GM18508 (cell line): Measurements from ENCODE around the gene ZCRB1.
"Not testable (repeated sequence)": the region's sequence is repeated elsewhere in the genome, so short reads cannot be mapped to it uniquely, and the experiment has no call there.

Experiments used
- ATAC-seq: cut with Tn5 transposase; IDR thresholded peaks from one replicate; pipeline ENCODE4 v1.9.1; 2021; ENCODE audit warnings: moderate number of reproducible peaks; ENCODE audit not compliant: insufficient read depth, unreplicated experiment

The ZCRB1 gene, protein sequence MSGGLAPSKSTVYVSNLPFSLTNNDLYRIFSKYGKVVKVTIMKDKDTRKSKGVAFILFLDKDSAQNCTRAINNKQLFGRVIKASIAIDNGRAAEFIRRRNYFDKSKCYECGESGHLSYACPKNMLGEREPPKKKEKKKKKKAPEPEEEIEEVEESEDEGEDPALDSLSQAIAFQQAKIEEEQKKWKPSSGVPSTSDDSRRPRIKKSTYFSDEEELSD

DNA sequence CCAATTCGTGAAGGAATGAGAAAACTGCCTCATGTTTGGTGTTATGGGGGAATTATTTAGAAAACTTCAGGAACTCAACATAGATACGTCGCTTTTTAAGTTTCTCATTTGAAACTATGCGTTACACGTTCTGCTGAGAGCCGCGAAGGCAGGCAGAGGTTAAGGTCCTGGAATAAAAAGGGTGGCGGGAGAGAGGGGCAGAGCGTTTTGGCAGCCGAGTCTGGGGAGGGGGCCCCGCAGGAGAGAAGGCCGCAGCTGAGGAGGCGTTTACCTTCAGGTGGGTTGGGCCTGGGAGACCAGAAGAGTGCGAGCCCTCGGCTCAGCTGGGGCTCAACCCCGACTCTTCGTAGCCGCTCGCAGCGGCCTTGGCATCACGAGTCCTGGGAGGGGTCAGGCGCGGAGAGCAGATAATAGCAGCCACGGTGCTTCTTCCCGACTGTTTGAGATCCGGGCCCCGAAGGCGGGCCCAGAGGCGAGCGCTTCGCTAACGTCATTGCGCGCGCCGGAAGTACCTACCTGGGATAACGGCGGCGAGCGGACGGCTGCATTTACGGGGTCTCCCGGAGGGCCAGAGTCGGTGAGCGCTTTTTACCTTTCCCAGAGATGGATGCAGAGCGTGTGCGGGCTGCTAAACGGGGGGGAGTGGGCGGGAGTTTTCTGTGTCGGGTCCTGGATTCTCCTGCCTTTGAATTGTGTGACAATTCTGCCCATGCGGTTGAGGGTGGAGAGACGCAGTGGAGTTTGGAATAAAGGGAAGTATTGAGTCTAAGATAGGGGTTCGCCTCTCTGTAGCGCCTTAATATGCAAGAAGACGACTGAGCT, at the start of gene ZCRB1, which contains the start of gene PPHLN1:
Gene ZCRB1, minus strand, starts transcription at position 442 of the 822 bp plus-strand sequence. CDS start 1,992 bp downstream, outside the sequence.
Gene PPHLN1, plus strand, starts transcription at position 515 of the 822 bp plus-strand sequence. CDS start 9,736 bp downstream, outside the sequence.
- peak; percentile 83 for ATAC-seq

DNA sequence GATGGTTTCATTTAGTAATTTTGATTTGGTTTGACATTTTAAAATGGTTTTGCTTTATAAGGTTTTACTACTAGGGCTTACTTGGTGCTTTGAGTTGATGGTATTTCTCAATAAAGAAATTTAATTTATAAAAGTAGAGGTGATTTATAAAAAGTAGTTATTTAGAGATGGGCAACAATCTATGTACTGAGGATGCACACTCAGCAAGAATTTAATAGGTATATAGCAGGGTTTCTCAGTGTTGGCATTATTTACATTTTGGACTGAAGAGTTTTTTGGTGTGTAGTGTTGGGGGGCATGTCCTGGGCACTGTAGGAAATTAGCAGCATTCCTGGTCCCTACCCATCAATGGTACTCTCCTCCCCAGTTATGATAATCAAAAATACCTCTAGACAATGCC, 47.8 kb upstream of the ZCRB1 start:
- ATAC-seq = no peak

DNA sequence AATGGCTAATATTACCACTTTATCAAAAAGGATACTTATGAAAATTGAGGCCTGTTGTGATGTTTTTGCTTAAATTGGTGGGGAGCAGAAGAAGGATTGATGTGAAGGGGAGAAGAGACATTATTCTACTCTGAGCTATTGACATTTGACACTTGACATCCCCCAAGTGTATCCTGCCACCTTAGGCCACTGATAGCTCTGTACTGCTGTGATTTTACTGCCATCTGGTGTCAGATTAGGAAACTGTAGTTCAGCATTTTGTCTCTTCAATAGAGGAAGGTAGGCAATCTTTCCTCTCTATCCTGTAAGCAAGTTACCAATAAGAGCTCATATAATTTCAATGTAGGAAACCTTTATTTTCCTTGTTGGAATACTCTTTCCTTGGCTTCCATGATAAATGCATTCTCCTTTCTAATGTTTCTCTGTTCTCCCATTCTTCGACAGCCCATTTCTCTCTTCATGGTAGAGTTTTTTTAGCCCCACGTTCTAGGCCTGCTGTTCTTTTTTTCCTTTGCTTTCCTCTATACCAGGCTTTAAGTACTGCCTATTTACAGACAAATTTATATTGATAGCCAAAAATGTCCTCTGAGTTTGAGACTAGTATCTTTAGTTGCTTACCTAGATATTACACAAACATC, 46.4 kb upstream of the ZCRB1 start:
- ATAC-seq = peak; percentile 89

DNA sequence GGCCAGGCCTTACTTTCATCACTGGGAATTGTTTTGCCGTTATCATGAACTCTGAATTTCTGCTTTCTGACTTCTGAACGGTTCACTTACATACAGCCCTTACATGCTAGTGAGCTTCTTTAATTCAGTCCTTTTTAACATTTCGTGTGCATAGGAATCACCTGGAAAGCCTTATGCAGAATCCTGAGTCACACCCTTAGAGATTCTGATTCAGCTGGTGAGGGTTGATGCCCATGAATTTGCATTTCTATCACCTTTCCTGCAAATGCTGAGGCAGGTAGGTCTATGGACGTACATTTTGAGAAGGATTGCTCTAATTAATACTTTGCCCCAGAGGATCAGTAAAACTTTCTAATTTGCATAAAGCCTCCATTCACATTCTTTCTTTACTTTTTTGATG, 44.1 kb upstream of the ZCRB1 start:
- ATAC-seq = no peak

DNA sequence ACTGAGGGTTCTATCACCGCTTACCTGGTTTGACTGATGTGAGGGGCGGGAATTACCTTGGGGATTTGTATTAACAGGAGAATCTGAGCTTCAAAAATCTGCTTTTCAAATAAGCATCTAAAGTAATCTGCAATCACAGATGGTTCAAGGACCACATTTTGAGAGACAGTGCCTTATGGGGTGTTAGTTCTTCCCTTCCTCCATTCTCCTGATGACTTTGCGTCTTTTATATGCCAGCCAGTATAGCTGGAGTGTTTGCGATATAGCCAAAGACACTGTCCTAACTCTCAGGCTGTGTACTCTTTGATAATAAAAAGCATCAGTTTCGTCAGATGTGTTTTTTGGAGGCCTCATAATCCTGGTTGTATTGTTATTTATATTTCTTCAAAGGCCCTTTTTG, 39.6 kb upstream of the ZCRB1 start:
- no peak for ATAC-seq

DNA sequence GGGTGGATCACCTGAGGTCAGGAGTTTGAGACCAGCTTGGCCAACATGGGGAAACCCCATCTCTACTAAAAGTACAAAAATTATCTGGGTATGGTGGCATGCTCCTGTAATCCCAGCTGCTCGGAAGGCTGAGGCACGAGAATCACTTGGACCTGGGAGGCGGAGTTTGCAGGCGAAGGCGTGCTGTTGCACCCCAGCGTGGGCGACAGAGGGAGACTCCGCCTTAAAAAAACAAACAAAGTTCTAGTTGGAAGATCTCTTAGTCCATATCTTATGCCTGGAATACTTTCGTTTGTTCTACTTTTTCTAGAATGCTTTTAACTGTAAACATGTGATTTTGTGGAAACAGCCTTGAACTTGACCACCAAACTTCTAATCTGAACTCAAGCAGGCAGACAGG, 38.8 kb upstream of the ZCRB1 start:
- no peak for ATAC-seq

DNA sequence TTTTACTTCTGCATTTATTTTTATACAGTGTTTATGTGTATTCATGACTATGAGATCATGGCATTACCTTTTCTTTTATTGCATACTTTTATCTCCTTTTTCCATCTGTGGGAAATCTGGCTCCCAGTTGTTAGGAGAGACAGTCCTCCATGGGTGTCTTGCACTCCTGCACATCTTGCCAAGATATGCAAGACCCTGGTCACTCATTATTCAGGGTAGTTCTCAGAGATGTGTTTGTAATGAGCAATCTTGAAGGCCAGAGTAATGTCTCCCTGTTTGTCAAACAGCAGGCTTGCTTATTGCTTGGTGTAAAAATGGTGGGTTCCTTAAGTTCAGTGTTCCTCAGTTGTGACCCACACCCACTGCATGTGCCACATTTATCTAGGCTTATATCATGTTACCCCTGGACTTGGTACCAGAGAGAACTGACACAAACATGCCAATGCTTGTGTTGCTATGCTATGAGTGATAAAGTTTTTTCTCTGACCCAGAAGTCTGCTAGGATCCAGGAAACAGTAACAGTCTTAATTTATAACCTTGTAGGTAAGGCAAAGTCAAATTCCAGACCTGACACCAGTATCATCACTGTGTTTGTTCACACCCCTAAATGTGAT, 36.9 kb upstream of the ZCRB1 start:
- ATAC-seq = no peak

DNA sequence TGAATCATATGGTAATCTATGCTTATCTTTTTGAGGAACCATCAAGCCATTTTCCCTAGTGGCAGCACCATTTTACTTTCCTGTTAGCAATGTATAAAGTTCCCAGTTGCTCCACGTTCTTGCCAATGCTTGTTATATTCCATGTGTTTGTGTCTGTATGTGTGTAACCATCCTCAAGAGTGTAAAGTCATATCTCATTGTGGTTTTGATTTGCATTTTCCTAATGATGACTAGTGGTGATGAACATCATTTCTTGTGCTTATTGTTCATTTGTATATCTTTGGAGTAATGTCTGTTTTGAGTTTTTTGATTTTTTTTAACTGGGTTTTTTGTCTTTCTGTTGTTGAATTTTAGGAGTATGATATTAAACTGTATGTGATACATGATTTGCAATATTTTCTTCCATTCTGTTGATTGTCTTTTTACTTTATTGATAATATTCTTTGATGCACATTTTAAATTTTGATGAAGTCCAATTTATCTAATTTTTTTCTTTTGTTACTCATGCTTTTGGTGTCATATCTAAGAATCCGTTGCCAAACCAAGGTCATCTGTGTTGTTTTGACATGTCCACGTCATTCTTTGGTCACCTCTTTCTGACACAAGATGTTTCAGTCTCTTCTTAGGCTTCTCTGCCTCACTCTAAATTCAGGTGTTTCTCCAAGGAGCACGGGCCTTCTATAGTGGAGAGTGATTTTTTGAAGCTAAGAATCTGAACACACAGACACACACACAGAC, 36.2 kb upstream of the ZCRB1 start:
- no peak for ATAC-seq

DNA sequence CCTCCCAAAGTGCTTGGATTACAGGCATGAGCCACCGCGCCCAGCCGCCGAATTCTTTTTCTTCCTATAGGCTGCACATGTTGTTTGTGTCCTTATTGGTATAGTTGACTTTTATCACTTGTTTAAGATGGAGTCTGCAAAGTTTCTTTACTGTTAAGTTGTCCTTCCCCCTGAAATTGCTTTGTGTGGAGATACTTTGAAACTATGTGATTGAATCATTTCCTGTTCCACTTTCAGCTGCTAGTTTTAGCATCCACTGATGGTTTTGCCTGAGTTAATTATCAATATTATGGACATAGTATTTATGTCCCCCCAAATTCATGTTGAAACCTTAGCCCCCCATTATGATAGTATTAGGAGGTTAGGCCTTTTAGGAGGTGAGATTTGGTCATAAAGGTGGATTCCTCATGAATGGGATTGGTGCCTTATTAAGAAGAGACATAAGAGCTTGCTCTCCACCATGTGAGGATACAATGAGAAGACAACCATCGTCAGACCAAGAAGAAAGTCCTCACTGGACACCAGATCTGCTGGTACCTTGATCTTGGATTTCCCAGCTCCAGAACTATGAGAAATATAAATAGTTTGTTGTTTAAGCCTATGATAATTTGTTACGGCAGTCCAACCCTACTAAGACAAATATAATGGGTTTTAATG, 35.0 kb upstream of the ZCRB1 start:
- peak; percentile 85 for ATAC-seq

DNA sequence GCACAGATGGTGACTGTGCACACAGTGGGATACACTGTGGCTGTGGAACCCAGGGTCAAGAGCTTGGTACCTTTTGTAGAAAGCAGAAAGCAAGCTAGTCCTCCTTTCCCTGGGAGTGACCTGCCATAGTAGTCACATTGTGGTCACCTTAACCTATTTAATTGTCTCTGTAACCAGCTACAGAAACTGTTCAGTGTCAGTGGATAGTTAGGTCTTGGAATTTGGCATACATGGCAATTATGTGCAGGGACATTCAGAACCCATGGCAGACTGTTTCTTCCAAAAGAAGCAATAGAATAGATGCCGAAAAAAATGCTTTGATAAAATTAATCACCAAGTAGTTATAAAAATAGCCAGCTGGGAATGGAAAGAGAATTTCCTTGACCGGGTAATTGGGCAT, 30.4 kb upstream of the ZCRB1 start:
- ATAC-seq = no peak

DNA sequence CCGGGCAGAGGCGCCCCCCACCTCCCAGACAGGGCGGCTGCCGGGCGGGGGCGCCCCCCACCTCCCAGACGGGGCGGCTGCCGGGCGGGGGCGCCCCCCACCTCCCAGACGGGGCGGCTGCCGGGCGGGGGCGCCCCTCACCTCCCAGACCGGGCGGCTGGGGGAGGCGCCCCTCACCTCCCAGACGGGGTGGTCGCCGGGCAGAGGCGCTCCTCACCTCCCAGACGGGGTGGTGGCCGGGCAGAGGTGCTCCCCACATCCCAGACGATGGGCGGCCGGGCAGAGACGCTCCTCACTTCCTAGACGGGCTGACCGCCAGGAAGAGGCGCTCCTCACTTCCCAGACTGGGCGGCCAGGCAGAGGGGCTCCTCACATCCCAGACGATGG, 24.1 kb upstream of the ZCRB1 start:
- not testable (repeated sequence) for ATAC-seq

DNA sequence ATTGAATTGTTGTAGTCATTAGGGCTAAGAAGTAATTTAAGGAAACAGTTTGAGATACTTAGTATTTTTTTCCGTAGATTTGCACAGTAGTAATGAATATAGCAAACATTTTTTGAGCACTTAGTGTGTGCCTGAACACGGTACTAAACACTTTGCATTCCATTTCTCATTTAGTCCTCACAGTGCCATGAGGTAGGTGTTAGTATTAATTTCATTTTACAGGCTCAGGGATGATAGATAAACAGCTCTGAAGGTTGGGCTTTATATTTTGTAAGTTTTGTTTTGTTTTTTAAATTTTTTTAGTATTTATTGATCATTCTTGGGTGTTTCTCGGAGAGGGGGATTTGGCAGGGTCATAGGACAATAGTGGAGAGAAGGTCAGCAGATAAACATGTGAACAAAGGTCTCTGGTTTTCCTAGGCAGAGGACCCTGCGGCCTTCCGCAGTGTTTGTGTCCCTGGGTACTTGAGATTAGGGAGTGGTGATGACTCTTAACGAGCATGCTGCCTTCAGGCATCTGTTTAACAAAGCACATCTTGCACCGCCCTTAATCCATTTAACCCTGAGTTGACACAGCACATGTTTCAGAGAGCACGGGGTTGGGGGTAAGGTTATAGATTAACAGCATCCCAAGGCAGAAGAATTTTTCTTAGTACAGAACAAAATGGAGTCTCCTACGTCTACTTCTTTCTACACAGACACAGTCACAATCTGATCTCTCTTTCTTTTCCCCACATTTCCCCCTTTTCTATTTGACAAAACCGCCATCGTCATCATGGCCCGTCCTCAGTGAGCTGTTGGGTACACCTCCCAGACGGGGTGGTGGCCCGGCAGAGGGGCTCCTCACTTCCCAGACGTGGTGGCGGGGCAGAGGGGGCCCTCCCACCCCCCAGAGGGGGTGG, 23.5 kb upstream of the ZCRB1 start:
- not testable (repeated sequence) for ATAC-seq

DNA sequence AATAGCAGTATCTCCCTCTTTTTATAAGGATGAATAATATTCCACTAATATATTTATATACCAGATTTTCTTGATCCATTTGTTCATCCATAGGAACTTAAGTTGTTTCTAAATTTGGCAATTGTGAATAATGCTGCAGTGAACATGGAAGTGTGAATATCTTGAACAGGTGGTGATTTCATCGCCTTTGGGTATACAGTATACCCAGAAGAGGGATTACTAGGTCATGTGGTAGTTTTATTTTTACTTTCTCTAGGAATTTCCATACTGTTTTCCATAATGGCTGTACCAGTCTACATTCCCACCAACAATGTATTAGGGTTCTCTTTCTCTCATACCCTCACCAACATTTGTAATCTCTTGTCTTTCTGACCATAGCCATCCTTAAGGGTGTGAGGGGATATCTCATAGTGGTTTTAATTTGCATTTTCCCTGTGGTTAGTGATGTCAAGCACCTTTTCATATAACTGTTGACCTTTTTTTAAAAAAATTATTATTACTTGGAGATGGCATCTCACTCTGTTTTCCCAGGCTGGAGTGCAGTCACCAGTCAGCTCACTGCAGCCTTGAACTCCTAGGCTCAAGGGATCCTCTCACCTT, 20.6 kb upstream of the ZCRB1 start:
- ATAC-seq = no peak

DNA sequence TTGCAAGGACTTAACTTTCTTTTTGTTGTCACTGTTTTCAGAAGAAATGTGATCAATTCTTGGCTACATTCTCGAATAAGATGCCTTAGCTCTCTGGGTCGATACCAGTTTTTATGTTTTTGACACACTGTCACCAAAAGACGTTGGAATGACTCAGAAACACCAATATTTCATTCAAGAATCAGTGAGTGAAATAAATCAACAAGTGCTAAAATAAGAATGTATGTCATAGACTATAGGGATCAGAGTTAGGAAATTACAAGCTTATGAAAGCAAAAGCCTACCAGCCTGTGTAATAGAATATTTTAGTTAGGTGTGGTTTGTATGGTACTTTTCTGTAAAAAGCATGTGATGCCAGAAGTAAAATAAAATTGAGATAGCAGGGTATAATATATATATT, 17.8 kb upstream of the ZCRB1 start:
- no peak for ATAC-seq

DNA sequence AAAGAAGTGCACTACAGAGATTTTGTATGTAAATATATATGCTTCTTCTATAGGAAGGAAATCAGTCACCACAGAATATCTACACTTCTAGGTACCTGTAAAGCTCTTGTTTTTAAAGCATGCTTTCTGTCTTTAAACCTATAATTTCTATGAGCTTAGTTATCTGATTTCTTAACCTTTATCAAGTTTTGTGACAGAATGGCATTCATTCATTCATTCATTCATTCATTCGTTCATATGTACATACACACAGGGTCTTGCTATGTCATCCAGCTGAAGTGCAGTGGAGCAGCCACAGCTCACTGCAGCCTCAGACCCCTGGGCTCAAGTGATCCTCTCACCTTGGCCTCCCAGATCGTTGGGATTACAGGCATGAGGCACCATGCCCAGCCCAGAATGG, 16.1 kb upstream of the ZCRB1 start:
- ATAC-seq = no peak

DNA sequence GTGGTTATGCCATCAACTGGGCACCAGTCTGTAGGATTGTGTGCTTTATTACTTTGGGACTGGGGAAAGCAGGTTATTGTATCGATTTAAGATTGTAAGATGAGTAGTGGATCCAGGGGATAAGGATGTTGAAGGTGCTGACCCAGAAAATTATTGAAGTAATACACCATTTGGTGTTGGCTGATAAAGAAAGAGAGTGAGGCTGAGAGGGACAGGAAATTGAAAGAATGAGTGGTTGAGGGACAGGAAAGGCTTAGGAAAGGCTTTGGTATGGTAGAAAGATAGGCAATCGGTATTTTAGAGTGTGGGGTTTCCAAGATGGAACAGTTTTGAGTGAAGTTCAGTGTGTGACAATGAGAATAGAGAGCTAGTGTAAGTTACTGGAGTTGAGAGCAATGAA, 12.4 kb upstream of the ZCRB1 start:
- ATAC-seq = no peak

DNA sequence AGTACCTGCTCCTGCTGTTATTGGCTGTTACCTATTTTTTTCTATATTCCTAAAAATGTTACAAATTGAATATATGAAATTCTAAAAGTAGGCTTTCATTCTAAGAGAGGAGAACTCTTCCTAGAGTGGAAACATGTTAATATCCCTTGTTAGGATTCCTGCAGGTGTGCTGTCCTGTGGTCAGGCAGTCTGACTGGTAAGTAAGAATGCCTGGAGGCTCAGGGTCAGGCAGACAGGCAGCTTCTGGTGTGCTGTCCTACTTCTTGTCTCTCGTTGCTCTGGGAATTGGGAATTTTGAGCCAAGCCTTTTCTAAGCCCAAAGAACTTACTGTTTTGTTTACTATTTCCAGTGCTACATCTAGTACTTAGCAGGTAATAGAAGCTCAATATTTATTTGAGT, 10.4 kb upstream of the ZCRB1 start:
- no peak for ATAC-seq
